NCI-H1105 treated with DMSO at 0.1 percent for 48 hours (cell line): ENCODE measurements around the gene BBS9.
"Not testable (repeated sequence)": the region's sequence is repeated elsewhere in the genome, so short reads cannot be mapped to it uniquely, and the experiment has no call there.

Experiments
- DNase-seq: peaks from one replicate; lab custom pipeline; 2025; lab: John Stamatoyannopoulos, UW

Gene BBS9

GRCh38 chr7:33128990-33129805 lies at the start of gene BBS9:
Gene BBS9 (plus strand): TSS chr7:33129564. CDS start chr7:33146253, 16,689 bp downstream.
- peak; percentile 96 for DNase-seq

DNA sequence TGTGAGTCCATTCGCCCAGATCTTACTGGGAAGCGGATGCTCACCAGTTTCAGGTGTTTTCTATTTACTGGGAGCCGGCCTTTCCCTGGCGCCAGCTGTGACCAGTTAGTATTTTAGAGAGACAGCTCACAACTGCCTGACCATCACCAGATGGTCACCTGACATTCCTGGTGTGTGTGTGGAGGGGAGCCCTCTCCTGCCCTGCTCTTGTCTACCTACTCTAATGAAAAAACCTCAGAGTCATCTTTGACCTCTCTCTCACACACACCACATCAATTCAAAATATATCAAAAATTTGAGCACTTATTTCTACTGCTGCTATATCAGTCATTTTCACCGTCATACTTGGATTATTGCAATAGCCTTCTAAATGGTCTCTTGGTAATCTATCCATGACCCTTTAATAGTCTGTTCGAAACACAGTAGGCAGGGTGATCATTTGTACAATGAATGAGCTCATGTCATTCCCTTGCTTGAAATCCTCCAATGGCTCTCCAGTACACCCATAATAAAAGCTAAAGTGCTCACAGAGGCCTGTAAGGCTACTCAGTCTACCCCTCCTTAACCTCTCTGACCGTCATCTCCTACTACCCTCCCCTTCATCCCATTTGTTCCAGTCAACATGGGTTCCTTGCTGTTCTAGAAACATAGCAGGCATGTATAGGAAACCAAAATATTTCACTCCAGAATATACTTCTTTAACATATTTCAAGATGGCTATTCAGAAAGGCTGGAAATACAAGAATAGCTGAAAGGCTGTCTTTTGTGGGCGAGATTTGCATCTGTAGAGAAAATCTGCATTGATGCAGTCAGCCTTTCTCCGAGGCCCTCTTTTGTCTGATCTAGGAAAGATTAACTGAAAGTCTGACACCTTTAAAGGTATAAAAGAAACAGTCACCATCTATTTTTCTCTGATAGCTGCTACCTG lies 49.3 kb upstream of the BBS9 start:
- no peak for DNase-seq

DNA sequence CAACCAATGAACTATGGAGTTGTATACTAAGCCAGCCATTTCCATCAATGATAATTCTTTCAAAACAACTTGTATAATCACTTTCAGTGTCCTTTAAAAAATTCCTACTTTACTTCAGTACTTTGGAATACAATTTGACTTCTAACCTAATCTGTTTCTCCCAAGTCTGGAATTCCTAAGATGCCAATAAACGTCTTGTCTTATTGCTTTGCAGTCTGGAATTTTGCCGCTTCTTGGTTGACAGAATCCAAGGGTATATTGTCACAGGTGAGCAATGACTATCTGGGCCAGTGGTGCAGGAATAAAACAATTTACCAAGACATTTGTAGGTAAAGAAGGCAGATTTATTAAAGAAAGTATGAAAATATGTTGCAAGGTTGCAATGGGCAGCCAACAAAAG lies 42.0 kb upstream of the BBS9 start:
- DNase-seq: no peak

DNA sequence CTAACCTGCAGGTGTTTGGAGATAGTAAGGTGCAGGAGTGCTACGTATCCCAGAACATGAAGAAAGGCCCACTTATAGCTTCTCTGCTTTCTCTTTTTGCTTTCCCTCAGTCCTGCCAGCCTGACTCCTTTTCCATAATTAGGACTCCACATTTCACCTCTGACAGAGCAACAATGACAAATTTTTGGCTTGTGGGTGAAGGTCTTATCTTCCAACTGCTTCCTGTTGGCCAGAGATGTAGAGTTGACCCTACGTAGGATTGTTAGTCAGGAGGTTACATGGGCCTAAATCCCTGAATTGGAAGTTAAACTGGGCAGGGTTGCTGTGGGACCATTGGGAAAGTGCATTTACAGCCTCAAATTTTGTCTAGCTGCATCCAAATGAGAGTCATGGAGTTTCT lies 41.5 kb upstream of the BBS9 start:
- DNase-seq: no peak

DNA sequence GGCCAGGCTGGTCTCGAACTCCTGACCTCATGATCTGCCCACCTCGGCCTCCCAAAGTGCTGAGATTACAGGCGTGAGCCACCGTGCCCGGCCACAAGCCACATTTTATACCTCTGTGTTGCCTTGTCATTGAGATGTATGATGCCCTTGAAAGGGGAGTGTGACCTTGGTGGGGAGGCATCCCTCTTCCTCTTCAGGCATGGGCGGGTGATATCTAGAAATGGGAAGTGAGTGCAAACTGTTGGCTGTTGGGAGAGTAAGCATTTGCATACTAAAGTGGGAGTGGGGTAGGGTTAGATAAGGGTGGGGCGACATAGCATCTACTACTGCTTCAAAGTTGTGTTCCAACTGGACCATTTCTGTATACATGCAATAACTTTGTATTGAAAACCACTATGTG lies 40.2 kb upstream of the BBS9 start:
- no peak for DNase-seq

DNA sequence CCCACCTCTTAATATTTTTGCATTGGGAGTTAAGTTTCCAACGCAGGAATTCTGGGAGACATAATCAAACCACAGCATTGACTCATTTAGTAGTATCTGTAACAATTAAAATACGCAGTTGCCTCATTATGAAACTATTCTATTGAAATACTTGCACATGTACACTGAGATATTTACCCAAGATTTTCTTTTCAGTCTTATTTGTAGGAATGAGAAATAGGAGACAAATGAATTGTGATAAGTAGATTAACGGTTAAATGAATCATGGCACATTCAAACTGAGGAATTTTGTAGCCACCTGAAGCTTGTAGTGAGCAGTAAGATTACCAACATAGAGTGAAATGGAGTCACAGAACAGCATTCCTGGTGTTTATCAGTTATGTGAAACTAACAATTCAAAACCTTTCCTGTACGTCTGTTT lies 38.2 kb upstream of the BBS9 start:
- no peak for DNase-seq

- DNase-seq: no peak
These were observed 37.6 kb upstream of the BBS9 start for GRCh38 chr7:33091641-33092191.

- DNase-seq: no peak
These were observed 36.1 kb upstream of the BBS9 start for GRCh38 chr7:33093266-33093665.

DNA sequence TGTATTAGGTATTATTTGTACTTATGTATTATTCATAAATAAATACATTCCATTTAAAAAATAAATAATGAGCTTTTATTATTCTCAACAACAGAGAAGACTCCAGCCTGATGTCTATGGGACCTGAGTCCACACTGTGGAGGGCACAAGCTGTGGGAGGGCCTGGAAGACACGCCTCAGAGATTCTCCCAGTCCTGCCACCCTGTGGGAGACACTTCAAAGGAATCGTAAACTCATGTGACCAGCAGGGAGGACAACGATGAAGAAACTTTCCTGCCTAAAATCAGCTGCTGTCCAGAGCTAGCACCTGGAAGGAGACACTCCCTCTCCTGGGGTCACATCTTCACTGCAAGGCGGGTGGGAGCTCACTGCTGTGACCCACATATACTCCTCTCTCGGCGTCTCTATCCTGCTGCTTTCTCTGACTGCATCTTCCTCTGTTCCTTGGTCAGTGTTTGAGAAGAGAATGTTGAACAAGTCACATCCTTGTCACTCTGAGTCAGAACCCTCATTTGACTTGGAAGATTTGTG lies 34.6 kb upstream of the BBS9 start:
- DNase-seq: not testable (repeated sequence)

- DNase-seq: no peak
These were observed 30.0 kb upstream of the BBS9 start for GRCh38 chr7:33099154-33099940.

DNA sequence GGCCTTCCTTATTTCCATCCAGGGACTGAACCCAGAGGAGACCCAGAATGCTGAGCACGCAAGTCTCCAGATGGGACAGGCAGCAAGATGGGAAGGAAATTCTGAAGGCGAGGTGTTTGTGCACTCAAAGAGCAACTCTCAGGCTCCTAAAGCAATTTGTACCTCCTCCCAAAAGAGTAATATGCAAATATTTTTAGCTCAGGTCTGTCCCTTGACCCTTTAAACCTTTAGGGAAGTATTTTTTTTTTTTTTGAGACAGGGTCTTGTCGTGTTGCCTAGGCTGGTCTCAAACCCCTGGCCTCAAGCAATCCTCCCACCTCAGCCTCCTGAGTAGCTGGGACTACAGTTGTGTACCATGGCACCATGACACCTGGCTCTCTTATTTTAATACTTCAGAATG lies 28.6 kb upstream of the BBS9 start:
- no peak for DNase-seq

DNA sequence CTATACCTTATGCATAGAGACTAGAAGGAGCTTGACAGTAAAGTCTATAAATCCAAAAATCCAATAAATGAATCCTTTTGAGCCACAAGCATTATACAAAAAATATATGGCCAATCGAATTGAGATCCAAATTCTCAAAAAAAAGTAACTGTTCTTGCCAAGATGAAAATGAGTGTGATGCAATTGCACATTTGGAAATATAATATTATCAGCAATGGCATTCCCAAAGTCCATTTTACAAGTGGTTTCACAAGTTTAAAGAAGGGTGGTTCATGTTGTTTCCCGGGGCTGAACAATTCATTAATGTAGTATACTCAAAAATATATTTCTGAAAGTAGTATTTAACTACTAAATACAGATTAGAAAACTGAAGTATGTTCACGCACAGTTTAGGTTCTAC lies 27.5 kb upstream of the BBS9 start:
- DNase-seq: no peak

DNA sequence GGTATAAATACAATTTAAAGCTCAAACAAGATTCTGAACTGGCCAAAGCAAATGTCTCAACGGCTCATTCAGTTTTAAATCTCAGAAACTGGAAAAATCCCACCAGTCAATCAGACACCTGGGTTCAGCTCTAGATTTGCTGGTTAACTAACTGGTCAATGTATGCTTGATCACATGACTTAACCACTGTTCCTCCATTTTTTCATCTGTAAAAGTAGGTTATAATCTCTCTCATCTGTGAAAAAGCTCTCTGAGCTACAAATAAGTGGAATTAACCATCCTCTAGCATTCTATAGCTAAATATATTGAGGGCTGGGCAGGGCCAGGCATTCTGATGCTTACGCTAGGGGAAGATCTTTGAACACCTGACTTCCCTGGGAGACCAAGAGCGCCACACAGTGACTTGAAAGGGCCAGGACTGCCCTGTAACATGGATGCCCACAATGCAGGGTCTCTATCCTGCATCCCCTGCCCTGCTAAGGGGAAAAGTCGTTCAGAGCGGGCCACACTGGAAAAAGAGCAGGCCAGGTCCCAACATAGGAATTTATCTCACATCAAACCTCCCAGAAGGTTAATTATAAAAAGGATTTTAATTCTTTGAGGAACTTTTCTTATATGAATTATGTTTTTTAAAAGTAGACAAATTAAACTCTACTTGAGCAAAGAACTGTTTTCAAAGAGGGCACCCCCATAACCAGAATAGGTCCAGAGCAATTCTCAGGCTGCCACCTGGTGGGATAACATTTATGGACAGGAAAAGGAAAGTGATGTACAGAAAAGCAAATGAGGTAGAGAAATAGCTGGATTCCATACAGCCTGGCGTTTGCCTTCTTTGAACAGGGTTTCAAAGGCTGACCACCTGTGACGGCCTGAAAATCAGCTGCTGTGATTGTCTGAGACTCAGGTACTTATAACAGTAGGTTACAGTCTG lies 22.0 kb upstream of the BBS9 start:
- peak; percentile 40 for DNase-seq

DNA sequence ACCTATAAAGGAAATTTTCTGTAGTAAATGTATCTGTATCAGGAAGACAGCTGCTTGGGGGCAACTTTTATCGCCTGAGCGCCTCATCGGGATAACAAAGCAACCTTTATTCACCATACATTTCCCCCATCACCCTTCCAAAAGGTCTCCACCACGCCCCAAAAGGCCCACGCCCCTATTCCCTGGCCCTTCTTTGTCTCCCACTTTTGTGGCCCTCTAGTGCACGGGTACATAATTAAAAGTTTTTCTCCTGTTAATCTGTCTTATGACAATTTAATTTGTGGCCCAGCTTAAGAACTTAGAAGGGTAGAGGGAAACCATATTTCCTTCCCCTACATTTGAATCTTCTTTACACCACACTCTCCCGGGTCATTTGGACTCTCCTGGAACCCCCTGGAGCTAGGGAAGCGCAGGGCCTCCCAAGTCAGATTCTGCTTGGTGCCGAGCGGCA lies 20.8 kb upstream of the BBS9 start:
- peak; percentile 32 for DNase-seq

- peak; percentile 87 for DNase-seq
These were observed 20.2 kb upstream of the BBS9 start, which contains the start of gene RP9 for GRCh38 chr7:33109005-33109757. Gene RP9 (minus strand): TSS chr7:33109404. CDS start chr7:33109372, 32 bp downstream.

DNA sequence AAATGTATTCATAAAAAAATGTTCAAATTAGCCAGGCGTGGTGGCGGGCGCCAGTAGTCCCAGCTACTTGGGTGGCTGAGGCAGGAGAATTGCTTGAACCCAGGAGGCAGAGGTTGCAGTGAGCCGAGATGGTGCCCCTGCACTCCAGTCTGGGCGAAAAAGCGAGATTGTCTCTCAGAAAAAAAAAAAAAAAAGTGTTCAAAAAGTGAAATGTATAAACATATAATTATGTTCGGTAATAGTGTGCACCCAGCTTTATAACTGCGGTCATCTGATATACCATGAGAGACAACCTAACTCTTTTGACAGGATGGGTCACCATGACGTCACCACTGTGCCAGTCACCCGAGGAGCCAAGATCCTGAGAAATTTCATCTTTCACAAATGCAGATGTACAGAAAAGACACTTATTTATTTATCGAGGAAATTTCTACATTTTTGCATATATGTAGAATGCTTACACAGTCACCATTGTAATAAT lies 19.6 kb upstream of the BBS9 start:
- DNase-seq: peak; percentile 57

- no peak for DNase-seq
These were observed 17.8 kb upstream of the BBS9 start for GRCh38 chr7:33111614-33112013.

- no peak for DNase-seq
These were observed 14.4 kb upstream of the BBS9 start for GRCh38 chr7:33114976-33115375.

DNA sequence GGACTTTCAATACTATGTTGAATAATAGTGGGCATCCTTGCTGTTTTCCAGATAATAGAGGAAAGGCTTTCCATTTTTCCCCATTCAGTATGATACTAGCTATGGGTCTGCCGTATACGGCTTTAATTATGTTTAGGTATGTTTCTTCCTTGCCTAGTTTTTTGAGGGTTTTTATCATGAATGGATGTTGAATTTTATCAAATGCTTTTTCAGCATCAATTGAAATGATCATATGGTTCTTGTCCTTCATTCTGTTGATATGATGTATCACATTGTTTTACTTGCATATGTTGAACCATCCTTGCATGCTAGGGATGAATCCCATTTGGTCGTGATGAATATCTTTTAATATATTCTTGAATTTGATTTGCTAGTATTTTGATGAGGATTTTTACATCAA lies 11.0 kb upstream of the BBS9 start:
- no peak for DNase-seq
